Mesendoderm (in vitro differentiated cells): Measurements from ENCODE around the gene PRRG3. TPM values are rescaled to one million over a fixed set of nuclear protein-coding genes. Genes with fewer than 3 reads are reported as not detected.

Source experiments
- DNase-seq: peaks from one replicate; pipeline ENCODE4 v3.0.0; 2013
- H2AK5ac ChIP-seq: 2 replicates; pipeline ENCODE4 v1.6.1; 2013; ENCODE audit warnings: low read length, inconsistent platforms
- H2BK120ac ChIP-seq: 2 replicates; pipeline ENCODE4 v1.6.1; 2013; ENCODE audit warnings: low read depth, mild to moderate bottlenecking, low read length, moderate library complexity, mixed read lengths
- H2BK15ac ChIP-seq: replicated peaks from 2 replicates; pipeline ENCODE4 v1.6.1; 2013; ENCODE audit warnings: low read depth, mild to moderate bottlenecking, moderate library complexity
- H2BK5ac ChIP-seq: 2 replicates; pipeline ENCODE4 v1.6.1; 2013; ENCODE audit warnings: low read length, inconsistent platforms
- H3K18ac ChIP-seq: 2 replicates; pipeline ENCODE4 v1.6.1; 2013; ENCODE audit warnings: mild to moderate bottlenecking, low read length, mixed read lengths
- H3K23ac ChIP-seq: one replicate; pipeline ENCODE4 v1.6.1; 2013; ENCODE audit warnings: low read length
- H3K27ac ChIP-seq: 2 replicates; pipeline ENCODE4 v1.5.1; 2013; ENCODE audit warnings: low read depth, mild to moderate bottlenecking, inconsistent platforms, low read length, moderate library complexity
- H3K27me3 ChIP-seq: 2 replicates; pipeline ENCODE4 v1.6.1; 2013; ENCODE audit warnings: low read length, control low read depth, mild to moderate bottlenecking, inconsistent platforms; ENCODE audit not compliant: insufficient read depth, poor library complexity
- H3K36me3 ChIP-seq: 2 replicates; pipeline ENCODE4 v1.6.1; 2013; ENCODE audit warnings: low read length, inconsistent platforms; ENCODE audit not compliant: control insufficient read depth, insufficient read depth
- H3K4ac ChIP-seq: one replicate; pipeline ENCODE4 v1.6.1; 2013; ENCODE audit warnings: low read depth, mild to moderate bottlenecking, low read length, moderate library complexity
- H3K4me1 ChIP-seq: 2 replicates; pipeline ENCODE4 v1.6.1; 2013; ENCODE audit warnings: low read depth, low read length, inconsistent platforms; ENCODE audit not compliant: control insufficient read depth
- H3K4me2 ChIP-seq: 2 replicates; pipeline ENCODE4 v1.6.1; 2013; ENCODE audit warnings: low read length
- H3K4me3 ChIP-seq: 2 replicates; pipeline ENCODE4 v1.5.1; 2013; ENCODE audit warnings: mild to moderate bottlenecking, low read length
- H3K56ac ChIP-seq: one replicate; pipeline ENCODE4 v1.6.1; 2013; ENCODE audit warnings: low read length
- H3K79me1 ChIP-seq: 2 replicates; pipeline ENCODE4 v1.6.1; 2013; ENCODE audit warnings: low read length, inconsistent platforms
- H3K79me2 ChIP-seq: 2 replicates; pipeline ENCODE4 v1.6.1; 2013; ENCODE audit warnings: mild to moderate bottlenecking, low read length; ENCODE audit not compliant: control insufficient read depth, insufficient read depth
- H3K9ac ChIP-seq: 2 replicates; pipeline ENCODE4 v1.6.1; 2013; ENCODE audit warnings: low read length, inconsistent platforms
- H4K5ac ChIP-seq: one replicate; pipeline ENCODE4 v1.6.1; 2013; ENCODE audit warnings: low read length
- H4K8ac ChIP-seq: one replicate; pipeline ENCODE4 v1.6.1; 2013; ENCODE audit warnings: low read depth, mild to moderate bottlenecking, control low read depth, low read length, moderate library complexity
- WGBS: extraction: QIAGEN DNeasy Blood & Tissue Kit; methylation state at CpG from one replicate; pipeline ENCODE4 v1.1.7; 2013; ENCODE audit warnings: low lambda C conversion rate, missing lambda C conversion rate; ENCODE audit not compliant: insufficient coverage; ENCODE audit errors: extremely low coverage; 5-methylcytosine and 5-hydroxymethylcytosine counted together
- polyA plus RNA-seq, 2 experiments: library from polyadenylated mRNA; stranded (reverse); fragments of 200-250 nt; gene quantifications; one replicate each; pipeline ENCODE4 v1.2.3, GENCODE V29; 2013

Gene PRRG3
- 1.9 TPM for polyA plus RNA-seq (2013, experiment 1 of 2)
- 1.5 TPM for polyA plus RNA-seq (2013, experiment 2 of 2)

DNA sequence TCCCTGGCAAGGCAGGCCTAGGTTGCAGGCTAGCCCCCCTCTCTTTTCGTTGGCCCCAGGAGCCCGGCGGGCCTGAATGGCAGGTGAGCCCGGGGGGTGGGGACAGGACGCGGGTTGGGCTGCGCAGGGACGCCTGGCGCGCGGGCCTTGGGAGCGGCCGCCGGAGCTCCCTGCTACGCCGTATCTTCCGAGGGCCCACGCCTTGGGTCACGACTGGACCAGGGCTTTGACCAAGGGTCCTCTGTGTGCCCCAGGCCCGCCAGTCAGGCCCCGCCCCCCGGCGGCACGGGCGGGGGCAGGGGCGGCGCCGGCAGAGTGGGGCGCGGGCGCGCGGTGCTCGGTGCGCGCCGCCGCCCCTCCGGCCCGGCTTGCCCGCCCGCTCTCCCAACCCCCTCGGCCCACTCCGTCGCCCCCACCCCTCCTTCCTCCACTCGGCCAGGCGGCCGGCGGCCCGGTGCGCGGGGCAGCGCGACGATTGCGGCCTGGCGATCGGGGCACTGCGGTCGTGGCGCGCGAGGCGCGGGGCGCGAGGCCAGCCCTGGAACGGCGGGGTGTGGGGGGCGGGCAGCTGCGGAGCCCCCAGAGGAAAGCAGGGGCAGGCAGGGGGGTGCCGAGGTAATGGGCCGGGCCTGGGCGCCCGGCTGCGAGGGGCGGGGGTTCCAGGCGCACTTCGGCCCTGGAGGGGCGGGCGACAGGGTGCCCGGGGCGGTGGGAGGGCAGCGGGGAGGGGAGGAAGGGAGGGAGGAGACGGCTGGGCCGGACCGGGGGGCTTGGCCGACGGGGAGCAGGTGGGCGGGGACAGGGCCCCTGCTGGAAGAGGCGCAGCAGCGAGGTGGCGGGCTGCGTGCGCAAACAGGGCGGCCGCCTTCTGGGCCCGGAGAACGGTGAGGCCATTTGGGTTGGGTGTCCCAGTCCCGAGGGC, at the start of gene PRRG3:
Gene PRRG3, plus strand, starts transcription at position 798 of the 922 bp plus-strand sequence. CDS start 3,357 bp downstream, outside the sequence.
- Histone ChIP-seq H2BK15ac (no peak within 1 kb of the TSS), H3K4me3 (no peak within 1 kb of the TSS), H3K27ac (no peak within 1 kb of the TSS), H3K36me3 (no peaks in the 10 kb centered on the region), H3K9ac (peak within 1 kb of the TSS; percentile 54), H4K8ac (no peak within 1 kb of the TSS), H3K4me1 (no peaks in the 10 kb centered on the region), H3K79me1 (no peaks in the 10 kb centered on the region), H4K5ac (no peak within 1 kb of the TSS), H2BK5ac (no peak within 1 kb of the TSS), H3K18ac (peak within 1 kb of the TSS; percentile 91), H2AK5ac (no peak within 1 kb of the TSS), H3K79me2 (no peaks in the 10 kb centered on the region), H3K56ac (peak within 1 kb of the TSS; percentile 73), H3K4me2 (peak within 1 kb of the TSS; percentile 46), H3K4ac (no peak within 1 kb of the TSS), H2BK120ac (no peak within 1 kb of the TSS), H3K27me3 (no peaks in the 10 kb centered on the region), H3K23ac (no peak within 1 kb of the TSS)
- no CpG with 5 or more reads among the region's 100 CpGs for WGBS
- DNase-seq = peak; percentile 21

GRCh38 chrX:151675121-151675746, 20.0 kb upstream of the PRRG3 start:
- DNase-seq = peak; percentile 8
- Histone ChIP-seq H4K5ac (no peak overlapping the region), H3K18ac (no peak overlapping the region), H2BK120ac (no peak overlapping the region), H2BK15ac (no peak overlapping the region), H3K4me3 (no peak overlapping the region), H3K4ac (no peak overlapping the region), H3K27me3 (no peaks in the 10 kb centered on the region), H3K36me3 (no peaks in the 10 kb centered on the region), H3K9ac (no peak overlapping the region), H3K4me1 (no peaks in the 10 kb centered on the region), H3K4me2 (no peak overlapping the region), H3K79me2 (no peaks in the 10 kb centered on the region), H3K23ac (no peak overlapping the region), H3K56ac (no peak overlapping the region), H3K79me1 (no peaks in the 10 kb centered on the region), H2BK5ac (no peak overlapping the region), H3K27ac (no peak overlapping the region), H2AK5ac (no peak overlapping the region), H4K8ac (no peak overlapping the region)
- no CpG with 5 or more reads among the region's 6 CpGs for WGBS

DNA sequence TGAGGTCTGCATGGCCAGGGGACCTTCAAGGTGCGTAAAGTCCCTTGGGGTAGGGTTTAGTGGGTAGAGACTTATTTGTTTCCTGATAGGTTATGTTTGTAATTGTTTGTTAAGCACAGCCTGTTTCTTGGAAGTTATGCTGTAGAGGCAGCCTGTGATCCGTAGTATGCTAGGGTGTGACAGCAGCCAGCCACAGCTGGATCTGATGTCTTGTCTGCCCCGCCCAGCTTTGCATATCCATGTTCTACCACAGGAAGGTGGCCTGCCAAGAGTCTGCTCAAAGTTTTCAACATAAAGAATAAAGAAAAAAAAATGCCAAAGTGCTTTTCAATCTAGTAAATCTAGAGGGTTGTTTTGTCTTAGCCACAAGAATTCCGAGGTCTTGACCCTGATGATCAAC, 19.1 kb upstream of the PRRG3 start:
- Histone ChIP-seq H2AK5ac (no peak overlapping the region), H3K56ac (no peak overlapping the region), H3K4ac (no peak overlapping the region), H3K79me1 (no peaks in the 10 kb centered on the region), H3K18ac (no peak overlapping the region), H3K4me3 (no peak overlapping the region), H2BK5ac (no peak overlapping the region), H3K23ac (no peak overlapping the region), H3K9ac (no peak overlapping the region), H3K27ac (no peak overlapping the region), H3K4me1 (no peaks in the 10 kb centered on the region), H4K8ac (no peak overlapping the region), H3K27me3 (no peaks in the 10 kb centered on the region), H3K36me3 (no peaks in the 10 kb centered on the region), H3K79me2 (no peaks in the 10 kb centered on the region), H2BK120ac (no peak overlapping the region), H2BK15ac (no peak overlapping the region), H4K5ac (no peak overlapping the region), H3K4me2 (no peak overlapping the region)
- DNase-seq = no peak
- WGBS = no CpG with 5 or more reads among the region's 4 CpGs

DNA sequence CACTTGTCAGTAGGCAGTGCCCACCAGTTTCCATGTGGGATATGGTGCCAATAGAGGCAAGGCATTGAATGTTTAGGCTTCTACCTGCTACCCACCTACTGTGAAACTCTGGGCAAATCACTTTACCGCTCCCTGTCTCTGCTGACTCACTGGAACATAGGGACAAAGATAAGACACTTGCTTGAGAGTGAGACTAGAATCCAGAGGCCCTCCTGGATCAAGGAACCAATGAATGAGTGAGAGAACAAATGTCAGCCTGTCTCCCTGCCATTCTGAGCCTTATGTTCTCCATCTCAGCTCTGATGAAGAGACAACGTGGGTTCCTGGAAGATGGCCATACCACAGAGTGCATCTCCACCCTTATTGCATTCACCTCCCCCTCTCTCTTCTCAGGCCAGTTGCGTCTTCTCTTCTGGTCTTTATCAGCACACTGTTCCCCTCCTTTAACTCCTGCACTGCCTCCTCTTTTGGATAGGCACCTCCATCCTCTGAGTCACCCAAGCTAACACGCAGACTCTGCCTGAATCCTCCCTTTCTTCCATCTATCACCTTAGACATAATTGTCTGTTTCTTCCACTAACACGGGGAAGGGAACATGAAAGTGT, 15.4 kb upstream of the PRRG3 start:
- Histone ChIP-seq H3K4me1 (no peaks in the 10 kb centered on the region), H3K36me3 (no peaks in the 10 kb centered on the region), H3K18ac (no peak overlapping the region), H3K4me3 (no peak overlapping the region), H3K27ac (no peak overlapping the region), H2AK5ac (no peak overlapping the region), H3K23ac (no peak overlapping the region), H3K56ac (no peak overlapping the region), H3K9ac (no peak overlapping the region), H3K4ac (no peak overlapping the region), H2BK120ac (no peak overlapping the region), H2BK15ac (no peak overlapping the region), H4K8ac (no peak overlapping the region), H3K4me2 (no peak overlapping the region), H3K79me2 (no peaks in the 10 kb centered on the region), H3K27me3 (no peaks in the 10 kb centered on the region), H2BK5ac (no peak overlapping the region), H3K79me1 (no peaks in the 10 kb centered on the region), H4K5ac (no peak overlapping the region)
- DNase-seq = no peak
- WGBS = no CpG with 5 or more reads among the region's 5 CpGs

- Histone ChIP-seq H4K8ac (no peak overlapping the region), H4K5ac (no peak overlapping the region), H2BK5ac (no peak overlapping the region), H3K79me1 (no peaks in the 10 kb centered on the region), H3K4ac (no peak overlapping the region), H3K56ac (no peak overlapping the region), H2BK15ac (no peak overlapping the region), H2BK120ac (no peak overlapping the region), H3K27ac (no peak overlapping the region), H3K4me2 (no peak overlapping the region), H3K4me1 (no peaks in the 10 kb centered on the region), H3K36me3 (no peaks in the 10 kb centered on the region), H3K4me3 (no peak overlapping the region), H3K23ac (no peak overlapping the region), H3K27me3 (no peaks in the 10 kb centered on the region), H2AK5ac (no peak overlapping the region), H3K79me2 (no peaks in the 10 kb centered on the region), H3K9ac (no peak overlapping the region), H3K18ac (no peak overlapping the region)
- WGBS = no CpG with 5 or more reads among the region's 4 CpGs
- peak; percentile 62 for DNase-seq
Observed at GRCh38 chrX:151680805-151681204, 14.5 kb upstream of the PRRG3 start.
